Fibroblast of peridontal ligament (primary cell): ENCODE data around the gene UNC5C.

Source experiments
- DNase-seq: peaks from one replicate; pipeline ENCODE4 v3.0.0-alpha.2; 2010; ENCODE audit errors: extremely low read depth

Gene UNC5C

GRCh38 chr4:95546866-95547714 is 1.7 kb downstream of the UNC5C start:
- DNase-seq = no peak

DNA sequence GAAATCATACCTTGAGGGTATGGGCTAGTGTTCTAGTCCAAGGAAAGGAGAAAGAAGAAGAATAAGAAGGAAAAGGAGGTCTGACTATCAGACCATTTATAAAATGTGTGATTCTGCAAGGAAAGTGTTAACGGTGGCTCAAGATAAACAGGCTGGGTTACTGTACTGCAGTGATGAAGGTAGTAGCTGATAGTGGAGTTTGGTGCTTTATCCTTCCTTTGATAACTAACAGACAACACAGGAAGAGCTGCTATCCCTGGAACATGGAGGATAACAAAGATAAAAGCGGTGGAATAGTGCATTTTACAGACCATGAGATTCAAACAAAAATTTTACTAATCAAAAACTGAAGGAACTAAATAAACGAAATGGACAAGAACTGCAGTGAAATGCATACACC is 2.6 kb downstream of the UNC5C start:
- no peak for DNase-seq

DNA sequence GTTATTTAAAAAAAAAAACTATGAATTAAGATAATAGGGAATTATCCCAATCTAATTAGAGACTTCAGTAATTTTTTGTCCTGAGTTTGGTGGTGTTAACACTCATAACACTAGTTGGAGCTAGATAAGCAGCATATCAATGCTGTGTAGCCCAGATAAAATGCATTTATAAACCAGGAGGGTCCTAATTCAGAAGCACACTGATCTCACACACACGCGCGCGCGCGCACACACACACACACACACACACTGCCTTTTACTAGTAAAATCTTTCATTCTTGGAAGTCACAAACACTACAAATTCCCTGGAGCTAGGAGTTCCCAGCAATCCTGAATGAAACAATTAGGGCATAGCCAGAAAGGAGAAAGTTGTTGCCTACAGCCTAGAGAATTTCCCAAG is 3.2 kb downstream of the UNC5C start:
- no peak for DNase-seq

- no peak for DNase-seq
Observed at GRCh38 chr4:95544113-95545103, 4.4 kb downstream of the UNC5C start.

- DNase-seq = no peak
Observed at GRCh38 chr4:95541889-95542607, 6.7 kb downstream of the UNC5C start.

DNA sequence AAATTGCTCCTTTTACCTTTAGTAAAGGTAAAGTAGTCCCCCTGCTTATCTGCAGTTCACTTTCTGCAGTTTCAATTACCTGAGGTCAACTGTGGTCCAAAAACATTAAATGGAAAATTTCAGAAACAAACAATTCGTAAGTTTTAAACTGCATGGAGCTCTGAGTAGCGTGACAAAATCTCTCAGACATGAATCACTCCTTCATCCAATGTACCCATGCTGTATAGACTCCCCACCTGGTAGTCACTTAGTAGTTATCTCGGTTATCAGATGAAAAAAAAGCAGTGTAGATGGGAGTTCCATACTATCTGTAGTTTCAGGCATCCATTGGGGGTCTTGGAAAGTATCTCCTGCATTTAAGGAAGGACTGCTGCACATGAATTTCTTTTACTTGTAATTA is 7.7 kb downstream of the UNC5C start:
- no peak for DNase-seq

- DNase-seq = no peak
Observed at GRCh38 chr4:95540227-95540626, 8.5 kb downstream of the UNC5C start.

DNA sequence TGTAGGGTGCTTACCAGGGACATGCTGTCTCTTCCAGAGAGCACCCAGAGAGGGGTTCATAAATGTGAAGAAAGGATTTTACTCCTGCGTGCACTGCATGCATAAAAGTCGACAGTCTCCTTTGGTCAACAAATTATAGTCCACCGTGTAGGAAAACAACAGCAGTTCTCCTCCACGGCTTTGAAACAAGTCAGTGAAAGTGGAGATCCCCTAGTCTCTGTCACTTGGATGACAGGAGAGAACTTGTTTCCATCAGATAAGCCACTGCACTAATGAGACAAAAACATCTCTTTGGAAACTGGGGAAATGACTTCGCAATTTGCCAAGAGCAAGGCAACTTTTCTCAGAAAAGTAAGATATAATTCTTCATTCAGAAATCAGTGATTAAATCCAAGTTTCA is 9.7 kb downstream of the UNC5C start:
- DNase-seq = no peak

DNA sequence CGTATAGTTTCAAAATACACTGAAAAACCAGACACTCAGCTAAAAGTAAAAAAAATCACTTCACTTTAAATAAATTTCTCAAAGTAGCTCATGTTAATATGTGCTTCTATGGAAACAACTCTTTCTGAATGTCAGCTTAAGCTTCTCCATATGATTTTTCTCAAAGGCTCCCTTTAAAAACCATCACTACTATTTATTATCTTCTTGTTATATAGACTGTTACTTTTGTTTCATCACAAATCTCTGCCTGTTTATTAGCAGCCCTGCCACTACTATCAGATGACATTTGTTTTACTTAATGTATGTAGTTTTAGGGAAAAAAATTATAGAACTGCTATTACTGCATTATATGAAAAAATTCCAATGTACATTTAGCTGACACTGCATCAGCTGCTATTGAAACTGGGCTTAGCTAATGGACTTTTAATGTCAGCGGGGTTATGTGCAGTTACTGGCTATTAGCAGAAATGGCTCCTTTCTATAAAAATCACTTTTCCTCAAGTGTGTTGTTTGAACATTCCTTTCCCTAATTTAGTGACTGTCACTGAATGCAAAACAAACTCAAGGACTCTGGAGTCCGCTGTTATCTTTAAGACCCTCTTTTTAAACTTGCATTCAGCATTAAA is 10.8 kb downstream of the UNC5C start:
- no peak for DNase-seq

GRCh38 chr4:95537191-95537590 is 11.6 kb downstream of the UNC5C start:
- no peak for DNase-seq

DNA sequence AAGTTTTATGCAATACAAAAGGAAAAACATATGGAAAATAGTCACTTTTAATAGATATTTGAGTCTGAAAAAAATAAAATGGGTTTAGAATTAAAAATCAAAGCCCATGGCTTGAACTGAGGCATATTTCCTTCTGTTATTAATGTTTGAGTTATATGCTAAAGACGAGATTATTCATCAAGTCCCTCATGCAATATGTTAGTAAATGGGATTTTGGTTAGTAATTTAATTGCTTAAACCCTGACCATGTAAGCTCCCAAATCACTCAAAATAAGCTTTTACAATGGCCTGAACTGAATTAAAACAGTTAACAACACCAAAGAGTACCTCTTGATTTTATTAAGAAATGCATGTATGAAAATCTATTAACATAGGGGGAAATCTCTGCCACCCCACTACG is 12.1 kb downstream of the UNC5C start:
- DNase-seq = no peak

GRCh38 chr4:95535180-95535579 is 13.6 kb downstream of the UNC5C start:
- DNase-seq = no peak

DNA sequence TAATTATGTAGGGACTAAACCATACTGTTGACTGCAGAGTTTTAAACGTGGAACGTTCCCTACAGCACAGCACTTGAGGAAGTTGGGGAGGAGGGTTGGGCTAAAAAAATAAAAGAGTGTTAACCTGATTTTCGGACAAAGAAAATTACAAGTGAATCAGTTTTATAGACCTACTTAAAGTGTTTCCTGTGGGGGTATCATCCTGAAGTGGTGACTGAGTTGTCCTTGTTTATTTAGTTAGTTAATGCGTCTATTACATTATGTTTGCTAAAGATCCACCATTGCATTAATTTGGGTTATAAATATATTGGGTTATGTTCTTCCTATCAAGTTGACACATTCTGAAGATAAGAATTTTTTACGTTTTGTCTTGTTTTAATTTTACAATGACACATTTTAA is 14.7 kb downstream of the UNC5C start:
- DNase-seq = no peak

DNA sequence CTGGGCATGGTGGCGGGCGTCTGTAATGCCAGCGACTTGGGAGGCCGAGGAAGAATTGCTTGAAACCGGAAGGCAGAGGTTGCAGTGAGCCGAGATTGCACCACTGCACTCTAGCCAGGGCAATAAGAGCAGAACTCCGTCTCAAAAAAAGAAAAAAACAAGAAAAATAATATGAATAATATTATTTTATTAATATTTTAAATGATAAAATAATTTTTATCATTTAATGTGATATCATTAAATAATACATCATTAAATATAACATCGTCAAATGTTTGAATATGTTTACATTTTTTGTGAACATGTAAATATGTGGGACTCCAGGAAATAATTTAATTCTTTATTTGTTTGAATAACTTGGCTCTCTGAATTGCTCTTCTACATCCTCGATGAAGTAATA is 15.5 kb downstream of the UNC5C start:
- no peak for DNase-seq

DNA sequence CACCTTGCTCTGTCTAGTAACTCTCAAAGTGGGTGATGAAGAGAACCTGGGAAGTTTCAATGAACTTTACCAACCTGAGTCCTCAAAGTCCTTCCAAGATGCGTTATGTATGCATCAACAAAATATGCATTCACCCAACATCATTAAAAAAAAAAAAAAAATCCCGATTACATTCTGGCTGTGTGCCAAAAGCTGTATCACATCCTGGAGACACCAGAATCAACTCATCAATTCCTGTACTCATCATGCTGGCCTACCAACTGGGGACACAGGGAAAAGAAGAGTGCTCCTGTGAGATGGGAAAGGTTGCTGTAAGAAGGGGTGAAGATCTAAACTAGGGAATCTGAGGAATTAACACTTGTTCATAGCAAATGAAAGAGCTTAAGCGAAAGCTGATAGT is 16.5 kb downstream of the UNC5C start:
- no peak for DNase-seq

- no peak for DNase-seq
Observed at GRCh38 chr4:95531141-95531540, 17.6 kb downstream of the UNC5C start.

DNA sequence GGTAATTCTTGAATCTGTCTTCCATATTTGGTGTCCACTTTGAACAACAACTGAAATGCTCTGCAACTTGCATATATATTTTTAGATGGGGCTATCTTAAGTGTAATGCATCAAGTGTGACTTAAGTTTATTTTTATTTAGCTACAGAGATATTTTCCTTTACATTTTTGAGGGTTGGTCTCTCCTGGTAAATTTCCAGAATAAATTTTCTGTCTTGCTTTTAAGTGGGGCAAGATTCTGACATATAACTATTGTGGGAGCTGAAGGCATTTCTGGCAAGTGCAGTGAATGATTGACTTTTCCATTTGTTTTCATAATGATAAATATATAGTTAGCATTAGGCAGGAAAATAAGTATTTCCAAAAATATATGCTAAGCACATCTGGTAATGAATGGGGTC is 18.8 kb downstream of the UNC5C start:
- DNase-seq = no peak

- DNase-seq = no peak
Observed at GRCh38 chr4:95528388-95528948, 20.3 kb downstream of the UNC5C start.

DNA sequence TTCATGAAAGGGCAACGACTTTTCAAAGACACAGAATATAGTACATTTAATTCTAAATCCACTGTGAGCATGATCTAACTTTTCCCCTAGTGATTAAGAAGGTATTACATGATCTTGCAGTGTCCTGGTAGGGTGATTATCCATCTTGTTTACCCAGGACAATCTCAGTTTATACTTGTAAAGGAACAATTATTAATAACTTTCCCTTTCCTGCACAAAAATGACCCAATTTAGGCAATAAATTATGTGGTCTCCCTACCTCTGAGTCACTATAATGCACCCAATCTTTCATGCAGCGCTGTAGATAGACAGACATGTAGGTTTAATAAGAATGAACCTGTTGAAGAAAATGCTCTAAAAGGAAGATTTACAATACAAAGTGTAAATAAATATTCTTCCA is 22.7 kb downstream of the UNC5C start:
- no peak for DNase-seq

DNA sequence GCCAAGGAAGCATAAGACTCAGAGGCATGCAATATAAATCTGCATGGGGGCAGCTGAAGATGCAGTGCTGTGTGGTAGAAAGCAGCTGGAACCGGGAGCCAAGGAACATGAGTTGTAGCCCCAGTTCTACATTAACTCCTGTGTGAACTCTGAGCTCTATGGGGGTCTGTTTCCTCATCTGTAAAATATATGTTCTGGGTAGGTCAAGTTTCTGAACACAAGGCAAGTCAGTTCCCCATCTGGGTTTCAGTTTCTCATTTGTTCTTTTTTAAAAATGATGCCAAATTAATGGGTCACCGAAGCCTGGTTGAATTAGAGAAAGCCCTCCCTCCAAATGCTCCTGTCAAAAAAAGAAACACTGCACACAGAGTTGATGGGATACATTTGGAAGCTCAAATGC is 24.0 kb downstream of the UNC5C start:
- no peak for DNase-seq

DNA sequence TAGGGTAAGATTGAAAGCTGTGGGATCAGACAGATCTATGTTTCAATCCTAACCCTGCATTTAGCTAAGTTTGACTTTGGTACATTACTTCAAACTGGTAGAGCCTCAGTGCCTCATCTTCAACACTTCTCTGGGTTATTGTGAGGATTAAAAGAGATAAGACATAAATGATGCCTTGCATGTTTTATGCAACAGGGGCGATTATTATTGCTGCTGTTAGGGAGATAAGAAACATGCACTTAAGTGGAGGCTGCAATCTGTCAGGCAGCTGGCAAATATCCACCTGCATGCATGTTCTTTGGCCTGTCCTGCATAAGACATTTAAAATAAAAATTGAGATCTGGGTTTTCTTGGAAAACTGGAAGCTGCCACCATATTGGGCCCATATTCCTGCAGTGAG is 24.6 kb downstream of the UNC5C start:
- DNase-seq = no peak
